ENCODE results near the gene FTO.

DNA sequence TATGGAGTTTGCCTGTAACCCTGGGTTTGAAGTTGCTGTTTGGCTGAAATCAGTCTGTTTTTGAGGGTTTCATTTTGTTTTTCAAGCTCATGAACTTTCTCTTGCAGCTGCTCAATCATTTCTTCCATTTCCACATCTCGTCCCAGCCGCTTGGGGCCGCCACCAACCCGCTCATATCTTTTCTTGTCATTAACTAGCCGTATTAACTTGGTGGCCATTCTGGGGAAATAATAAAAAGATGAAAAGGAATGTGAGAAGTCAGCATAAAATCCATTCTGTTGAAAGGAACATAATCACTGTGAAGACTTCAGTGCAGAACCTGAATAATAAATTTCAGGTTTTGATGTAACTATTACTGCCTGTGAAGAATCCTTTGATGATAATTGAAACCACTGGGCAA, 11.8 kb upstream of the FTO start:
- TF ChIP-seq, protein P1, sequence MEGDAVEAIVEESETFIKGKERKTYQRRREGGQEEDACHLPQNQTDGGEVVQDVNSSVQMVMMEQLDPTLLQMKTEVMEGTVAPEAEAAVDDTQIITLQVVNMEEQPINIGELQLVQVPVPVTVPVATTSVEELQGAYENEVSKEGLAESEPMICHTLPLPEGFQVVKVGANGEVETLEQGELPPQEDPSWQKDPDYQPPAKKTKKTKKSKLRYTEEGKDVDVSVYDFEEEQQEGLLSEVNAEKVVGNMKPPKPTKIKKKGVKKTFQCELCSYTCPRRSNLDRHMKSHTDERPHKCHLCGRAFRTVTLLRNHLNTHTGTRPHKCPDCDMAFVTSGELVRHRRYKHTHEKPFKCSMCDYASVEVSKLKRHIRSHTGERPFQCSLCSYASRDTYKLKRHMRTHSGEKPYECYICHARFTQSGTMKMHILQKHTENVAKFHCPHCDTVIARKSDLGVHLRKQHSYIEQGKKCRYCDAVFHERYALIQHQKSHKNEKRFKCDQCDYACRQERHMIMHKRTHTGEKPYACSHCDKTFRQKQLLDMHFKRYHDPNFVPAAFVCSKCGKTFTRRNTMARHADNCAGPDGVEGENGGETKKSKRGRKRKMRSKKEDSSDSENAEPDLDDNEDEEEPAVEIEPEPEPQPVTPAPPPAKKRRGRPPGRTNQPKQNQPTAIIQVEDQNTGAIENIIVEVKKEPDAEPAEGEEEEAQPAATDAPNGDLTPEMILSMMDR (IDR thresholded peaks at IDR 0.05): no peak
- no peak for TF ChIP-seq POLR2A (IDR thresholded peaks at IDR 0.05)
